Esophagus muscularis mucosa (tissue), 3 donors: ENCODE results near the gene RNH1.

Experiments used
- CTCF ChIP-seq, 3 experiments: fragments of 200-600 bp in 2 of 3; fragments of 450-650 bp in 1 of 3; sonication (generic) in 2 of 3; IDR thresholded peaks; one replicate each; pipeline ENCODE4 v1.5.1; 2017 to 2019; ENCODE audit warnings: antibody characterized with exemption in 3 of 3, mild to moderate bottlenecking in 2 of 3, moderate library complexity in 1 of 3
- POLR2A ChIP-seq: fragments of 450-650 bp; IDR thresholded peaks from one replicate; pipeline ENCODE4 v1.6.1; 2017; ENCODE audit warnings: antibody characterized with exemption, moderate library complexity, mild to moderate bottlenecking, low read depth
- POLR2AphosphoS5 ChIP-seq, 2 donors: sonication (generic); formaldehyde crosslinking; IDR thresholded peaks; one replicate each; pipeline ENCODE4 v1.6.1; 2017; ENCODE audit warnings: antibody characterized with exemption in 2 of 2

GRCh38 chr11:539971-540481 lies 33.0 kb upstream of the RNH1 start:
- TF ChIP-seq POLR2AphosphoS5 (IDR thresholded peaks at IDR 0.05) (no peak), CTCF (IDR thresholded peaks at IDR 0.05) (no peak), POLR2A (no peak)
